Stimulated activated CD8-positive, alpha-beta memory T cell treated with anti-CD3 and anti-CD28 coated beads, Interleukin-7, amount 100 ng/mL, for 1 hour (primary cell): ENCODE results near the gene FHIT.

Source experiments
- DNase-seq, 2 donors: peaks; one replicate each; pipeline ENCODE4 v3.0.0-alpha.2; 2020; ENCODE audit warnings: low read depth in 2 of 2

Gene FHIT

DNA sequence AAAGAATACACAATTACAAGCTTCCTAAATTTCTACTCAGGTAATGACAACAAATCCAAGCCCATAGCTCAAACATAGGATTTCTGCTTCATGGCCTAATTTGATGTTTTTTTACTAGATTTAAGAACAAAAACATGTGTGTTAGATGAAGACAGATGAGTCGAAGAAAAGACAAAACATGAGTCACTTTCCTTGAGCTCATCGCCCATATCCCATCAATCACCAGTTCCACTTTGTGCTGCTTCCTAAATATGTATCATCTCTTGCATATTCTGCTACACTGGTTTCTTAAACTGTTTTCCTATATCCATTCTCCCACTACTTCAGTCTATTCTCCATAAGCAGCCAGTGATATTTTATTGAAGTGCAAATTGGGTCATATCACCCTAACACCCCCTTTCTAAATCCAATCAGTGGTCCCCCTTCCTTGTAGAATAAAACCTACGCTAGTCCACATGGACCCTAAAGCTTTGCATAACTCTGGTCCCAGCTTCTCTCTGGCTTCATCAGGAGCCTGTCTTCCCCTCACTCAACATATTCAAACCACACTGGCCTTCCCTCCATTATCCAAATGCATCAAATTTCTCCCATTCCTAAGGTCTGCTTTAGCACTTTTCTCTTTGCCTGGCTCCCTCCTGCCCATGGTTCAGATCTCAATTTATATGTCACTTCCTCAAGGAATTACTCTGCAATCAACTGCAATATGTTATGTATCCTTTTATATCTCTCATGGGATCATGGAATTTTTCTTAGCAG lies 1033.9 kb downstream of the FHIT start:
- no peak for DNase-seq

DNA sequence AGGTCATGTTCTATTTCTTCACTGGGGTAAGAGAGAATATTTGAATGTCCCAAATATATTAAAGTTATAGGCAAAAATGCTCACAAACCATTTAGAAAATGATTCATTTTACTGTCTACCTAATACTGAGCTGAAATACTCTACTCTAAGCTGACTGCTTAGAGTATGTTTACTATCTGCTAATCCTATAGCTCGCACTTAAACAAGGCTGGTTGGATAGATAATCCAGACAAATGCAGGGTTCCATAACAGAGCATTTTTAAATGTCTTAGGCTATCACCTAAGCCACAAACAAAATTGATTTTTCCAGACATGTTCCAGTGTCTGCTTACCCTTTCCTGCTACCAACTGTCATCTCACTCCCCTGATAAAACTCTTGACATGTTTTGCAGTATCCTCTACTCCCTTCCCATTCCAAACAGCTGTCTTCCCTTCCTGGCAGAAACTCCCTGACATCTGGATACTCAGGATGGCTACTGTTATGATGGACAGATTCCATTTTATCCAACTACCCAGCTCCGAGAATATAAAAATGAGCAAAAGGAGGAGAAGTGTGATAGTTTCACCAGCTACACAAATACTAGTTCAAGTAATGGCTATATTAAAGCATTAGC lies 1034.7 kb downstream of the FHIT start:
- DNase-seq: no peak

DNA sequence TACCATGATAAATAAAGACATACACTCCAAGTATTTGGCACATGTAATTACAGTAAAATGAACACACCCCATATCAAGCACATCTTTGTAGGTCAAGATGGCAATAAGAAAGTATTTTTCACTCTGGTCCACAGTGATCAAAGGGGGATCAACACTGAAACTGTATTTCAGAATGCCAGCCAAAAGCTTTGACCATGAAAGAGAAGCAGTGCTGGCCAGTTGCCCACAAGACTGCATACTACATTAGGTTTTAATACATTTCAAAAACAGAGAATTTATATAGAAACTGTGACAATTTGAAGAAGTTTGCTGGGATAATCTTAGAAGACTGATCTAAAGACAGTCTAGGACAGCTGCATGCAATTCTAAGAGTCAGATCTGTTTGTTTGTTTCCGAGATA lies 1035.3 kb downstream of the FHIT start:
- DNase-seq: no peak

DNA sequence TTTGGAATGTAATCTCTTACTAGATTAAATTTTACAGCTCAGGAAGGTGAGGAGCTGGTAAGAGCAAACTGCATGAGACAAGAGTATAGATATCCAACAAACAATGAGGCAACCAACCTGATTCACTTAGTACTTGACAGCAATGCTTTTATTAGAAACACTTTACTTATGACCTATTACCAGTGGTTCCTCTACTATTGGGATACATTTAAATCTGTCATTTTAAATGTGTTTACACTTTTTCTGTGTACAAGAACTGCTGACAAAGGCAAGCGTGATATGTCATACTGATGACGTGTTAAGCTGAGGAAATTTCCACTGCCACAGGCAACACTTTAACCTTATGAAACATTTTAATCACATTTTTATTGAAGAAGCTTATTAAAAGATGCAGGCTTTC lies 1043.3 kb downstream of the FHIT start:
- DNase-seq: no peak

DNA sequence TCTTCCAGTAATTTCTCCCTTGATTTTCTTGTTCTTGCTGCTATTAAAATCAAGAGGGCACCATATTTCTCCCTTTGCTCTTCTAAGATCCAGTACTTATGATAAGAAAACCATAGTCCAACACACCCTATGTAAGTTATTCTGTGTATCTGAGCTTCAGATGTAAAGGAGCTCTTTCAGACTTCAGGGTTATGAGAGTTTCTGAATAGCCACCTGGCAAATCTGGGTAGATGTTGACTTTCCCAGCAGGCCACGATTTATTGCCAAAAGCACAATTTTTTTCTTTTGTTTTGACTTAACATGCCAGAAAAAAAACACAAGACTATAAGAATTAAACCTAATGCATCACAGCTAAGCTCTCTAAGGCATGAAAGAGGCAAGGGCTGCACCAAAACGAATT lies 1045.0 kb downstream of the FHIT start:
- DNase-seq: no peak

DNA sequence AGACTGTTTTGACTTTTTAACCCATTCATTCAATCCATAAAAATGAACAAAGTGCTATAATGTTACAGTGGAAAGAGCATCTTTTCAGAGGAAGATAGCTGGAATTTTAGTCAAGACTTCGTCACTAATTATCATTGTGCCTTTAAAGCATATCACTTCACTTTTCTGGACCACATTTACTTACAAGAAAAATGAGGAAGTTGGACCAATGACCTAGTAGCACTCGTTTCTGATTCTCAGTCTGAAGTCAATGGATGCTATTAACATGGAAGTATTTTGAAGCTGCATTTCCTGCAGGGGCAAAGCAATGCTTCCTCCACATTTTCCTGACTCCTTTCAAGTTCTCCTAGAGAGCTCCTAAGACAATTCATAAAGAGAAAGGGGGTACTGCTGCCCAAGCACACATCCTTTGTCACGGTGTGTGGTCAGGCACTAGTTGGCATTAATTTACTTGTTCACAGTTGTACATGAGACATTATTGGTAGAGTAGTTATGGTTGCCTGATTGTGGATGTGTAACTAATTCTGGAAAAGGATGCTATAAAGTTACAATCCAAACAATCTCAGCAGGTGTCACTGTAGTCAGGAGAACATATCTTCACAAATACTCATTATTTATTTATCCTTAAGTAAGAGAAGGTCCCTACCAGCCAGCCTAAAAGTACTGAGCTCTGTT lies 1049.1 kb downstream of the FHIT start:
- DNase-seq: no peak

DNA sequence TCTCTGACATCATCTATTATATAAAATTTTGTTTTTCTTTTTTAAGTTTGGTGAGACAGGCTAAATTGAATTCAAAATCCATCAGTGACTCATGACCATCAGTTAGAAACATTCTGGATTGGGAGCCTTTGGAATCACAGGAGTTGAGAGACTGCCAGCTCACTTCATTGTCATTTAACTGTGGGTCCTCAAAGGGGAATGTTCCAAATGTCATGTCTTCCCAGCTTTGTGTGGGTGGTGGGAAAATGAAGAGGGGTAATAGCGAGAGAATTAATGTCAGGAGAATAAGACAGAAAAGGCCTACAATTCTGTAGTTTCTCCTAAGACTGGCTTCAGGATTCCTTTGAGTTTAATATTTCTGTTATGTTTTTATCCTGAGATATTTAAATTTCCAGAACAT lies 1051.9 kb downstream of the FHIT start:
- no peak for DNase-seq

DNA sequence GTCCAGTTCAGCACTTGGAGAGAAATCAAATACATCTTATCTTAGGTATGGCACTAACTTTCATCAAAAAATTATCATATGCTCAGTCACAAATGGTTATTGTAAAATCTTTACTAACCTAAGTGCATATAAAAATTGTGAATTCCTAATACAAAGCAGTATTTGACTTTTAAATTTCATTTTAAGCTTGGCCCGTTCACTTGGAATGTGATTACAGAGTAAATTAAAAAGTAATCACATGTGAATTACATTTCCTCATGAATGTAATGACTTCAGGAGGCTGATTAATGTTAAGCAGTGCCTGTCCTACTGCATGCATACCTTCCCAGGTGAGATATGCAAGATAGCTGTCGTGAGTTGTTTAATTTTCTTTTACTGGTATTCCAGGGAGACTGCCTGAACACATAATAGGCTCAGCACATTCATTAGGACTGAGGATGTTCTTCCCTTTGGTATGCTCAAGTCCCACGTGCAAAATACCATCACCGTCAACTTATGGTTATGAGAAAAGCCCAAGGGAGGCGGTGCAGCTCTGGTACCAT lies 1053.0 kb downstream of the FHIT start:
- DNase-seq: no peak

DNA sequence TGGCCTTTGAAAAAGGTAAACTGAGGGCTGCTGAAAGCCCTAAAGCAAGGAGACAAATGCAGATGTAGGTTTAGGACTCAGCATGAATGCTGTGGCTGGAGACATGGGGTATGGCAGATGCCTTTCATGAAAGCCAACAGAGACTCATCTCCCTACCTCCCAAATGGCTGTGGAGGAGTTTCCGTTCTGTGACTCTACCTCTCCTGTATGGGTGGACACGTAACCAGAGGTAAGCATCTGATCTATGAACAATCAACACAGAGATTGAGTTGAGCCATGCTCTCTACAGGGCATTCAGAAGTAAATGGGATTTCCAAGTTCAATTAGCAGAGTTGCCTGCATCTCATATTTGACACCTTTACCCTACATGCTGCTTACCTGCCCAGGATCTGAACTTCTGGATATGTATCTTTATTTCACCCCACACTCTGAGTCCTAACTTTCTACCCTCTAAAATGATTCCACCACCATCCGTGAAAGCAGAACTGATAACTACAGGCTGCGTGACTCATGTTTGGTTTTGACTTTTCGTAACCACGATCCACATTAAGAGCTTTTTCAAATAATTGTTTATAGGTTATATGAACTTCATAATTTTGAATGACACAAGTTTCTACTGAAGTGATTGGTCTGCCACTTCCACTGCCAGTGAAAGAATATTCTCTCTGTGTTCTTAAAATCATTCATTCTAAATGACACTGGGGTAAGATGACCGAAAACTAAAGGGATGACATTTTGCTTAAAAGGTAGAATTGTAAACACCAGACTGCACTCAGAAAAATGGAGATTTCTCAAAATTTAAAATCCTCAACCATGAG lies 1058.7 kb downstream of the FHIT start:
- no peak for DNase-seq

DNA sequence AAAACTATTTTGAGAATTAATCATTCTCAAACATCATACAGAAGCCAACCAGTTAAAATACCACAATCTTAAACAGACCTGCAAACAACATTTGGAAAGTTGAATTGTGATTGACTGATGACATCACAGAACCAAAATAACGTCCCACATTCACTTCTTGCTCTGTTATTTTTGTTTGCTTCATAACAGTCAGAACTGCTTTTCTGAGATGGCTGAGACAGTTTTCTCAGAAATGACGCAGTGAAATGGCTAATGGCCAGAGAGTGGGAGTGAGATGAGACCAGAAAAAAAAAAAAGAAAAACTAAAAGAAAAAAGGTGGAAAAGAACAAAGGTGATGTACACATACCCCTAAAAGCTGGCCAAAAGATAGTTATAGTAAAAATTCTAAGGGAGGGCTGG lies 1061.2 kb downstream of the FHIT start:
- DNase-seq: no peak

DNA sequence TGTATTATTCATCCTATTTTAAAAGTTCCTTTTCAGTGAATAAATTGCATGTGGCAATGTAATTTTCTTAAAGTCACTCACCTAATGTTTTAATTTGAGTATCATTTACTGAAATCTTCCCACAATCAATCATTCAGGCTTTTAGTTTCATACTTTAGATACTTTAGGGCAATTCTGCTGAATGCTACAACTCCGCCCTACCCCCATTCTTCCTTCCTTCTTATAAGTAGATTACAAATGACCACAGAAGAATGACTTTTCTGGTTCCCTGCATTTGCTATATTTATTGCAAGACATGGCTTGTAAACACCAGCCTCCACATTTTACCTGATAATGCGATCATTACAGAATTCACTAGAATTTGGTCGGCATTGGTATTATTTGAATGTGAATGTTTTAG lies 1061.9 kb downstream of the FHIT start:
- no peak for DNase-seq

DNA sequence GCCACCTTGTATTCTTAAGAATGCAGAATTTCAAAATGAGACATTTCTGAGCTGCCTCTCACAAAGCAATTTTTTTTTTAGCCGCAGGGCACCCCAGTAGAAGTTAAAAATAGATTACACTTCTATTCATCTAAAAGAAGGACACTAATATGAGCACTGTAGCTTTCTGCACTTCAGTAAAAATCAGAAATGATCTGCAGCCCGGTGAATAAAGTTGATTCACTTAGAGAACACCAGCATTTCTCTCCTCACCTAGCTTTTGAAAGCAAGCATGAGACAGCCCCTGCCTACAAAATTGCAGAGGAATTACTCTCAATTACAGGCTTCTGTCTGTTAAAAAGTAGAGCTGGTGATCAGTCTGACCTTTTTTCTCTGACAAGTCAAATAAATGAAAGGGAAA lies 1062.4 kb downstream of the FHIT start:
- no peak for DNase-seq

DNA sequence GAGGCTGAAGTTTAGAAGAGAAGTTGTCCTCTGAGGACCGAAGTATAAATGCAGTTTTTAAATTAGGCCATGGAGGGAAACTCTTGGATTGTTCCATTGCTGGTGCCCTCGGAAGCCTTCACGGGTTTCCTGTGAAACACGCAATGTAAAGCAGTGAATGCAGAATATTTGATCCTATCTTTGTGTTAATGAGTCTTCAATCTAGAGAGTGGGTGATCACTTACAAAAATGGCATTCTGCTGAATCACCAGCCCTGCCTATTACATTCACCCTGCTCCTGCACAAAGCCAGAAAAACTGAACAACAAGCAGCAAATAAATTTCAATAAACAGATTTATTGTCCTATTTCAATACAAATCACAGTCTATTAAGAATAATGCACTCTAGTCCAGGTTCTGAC lies 1063.9 kb downstream of the FHIT start:
- DNase-seq: no peak

DNA sequence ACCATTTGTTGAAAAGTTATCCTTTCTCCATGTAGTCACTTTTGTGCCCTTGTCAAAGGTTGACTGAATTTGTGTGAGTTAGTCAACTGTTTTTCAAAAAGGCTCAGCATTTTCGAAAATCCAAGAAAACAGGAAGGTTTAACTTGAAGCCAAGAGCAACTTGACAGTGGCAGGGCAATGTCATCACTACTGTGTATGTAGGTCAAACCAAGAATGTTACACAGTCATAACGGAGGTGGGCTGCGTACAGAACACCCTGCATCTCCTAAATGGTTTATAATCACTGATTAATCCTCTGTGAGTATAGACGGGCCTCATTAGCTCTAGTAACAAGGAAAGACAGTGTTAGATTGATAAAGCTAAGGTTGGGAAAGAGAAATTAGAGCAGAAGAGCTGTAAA lies 1064.9 kb downstream of the FHIT start:
- no peak for DNase-seq

DNA sequence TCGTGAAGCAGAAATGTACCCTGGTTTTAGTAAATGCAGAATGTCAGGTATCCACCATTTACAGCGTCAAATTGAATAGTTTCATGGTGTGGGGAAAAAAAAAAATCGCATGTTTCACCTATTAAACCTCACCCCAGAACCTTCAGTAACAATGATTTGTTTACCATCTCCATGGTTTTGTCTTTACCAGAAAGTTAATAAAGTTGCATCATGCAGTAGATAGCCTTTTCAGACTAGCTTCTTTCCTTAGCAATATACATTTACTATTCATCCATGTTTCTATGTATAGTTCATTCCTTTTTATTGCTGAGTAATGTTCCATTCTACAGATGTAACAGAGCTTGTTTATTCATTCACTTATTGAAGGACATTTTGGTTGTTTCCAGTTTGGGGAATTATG lies 1066.1 kb downstream of the FHIT start:
- DNase-seq: no peak

DNA sequence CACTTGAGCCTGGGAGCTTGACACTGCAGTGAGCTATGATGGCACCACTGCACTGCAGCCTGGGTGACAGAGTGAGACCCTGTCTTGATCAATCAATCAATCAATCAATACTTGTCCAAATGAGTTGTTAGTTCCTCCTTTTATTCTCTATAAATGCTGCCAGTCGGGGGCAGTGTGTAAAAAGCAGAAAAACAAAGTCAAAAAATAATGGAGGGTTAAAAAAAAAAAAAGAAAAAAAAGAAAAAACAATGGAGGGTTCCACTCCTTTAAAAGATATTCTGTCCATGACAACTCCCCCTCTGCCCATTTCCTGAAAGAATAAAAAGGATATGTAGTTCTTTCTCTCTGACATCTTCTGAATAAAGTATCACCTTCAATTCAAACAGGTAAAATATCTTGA lies 1068.6 kb downstream of the FHIT start:
- no peak for DNase-seq

DNA sequence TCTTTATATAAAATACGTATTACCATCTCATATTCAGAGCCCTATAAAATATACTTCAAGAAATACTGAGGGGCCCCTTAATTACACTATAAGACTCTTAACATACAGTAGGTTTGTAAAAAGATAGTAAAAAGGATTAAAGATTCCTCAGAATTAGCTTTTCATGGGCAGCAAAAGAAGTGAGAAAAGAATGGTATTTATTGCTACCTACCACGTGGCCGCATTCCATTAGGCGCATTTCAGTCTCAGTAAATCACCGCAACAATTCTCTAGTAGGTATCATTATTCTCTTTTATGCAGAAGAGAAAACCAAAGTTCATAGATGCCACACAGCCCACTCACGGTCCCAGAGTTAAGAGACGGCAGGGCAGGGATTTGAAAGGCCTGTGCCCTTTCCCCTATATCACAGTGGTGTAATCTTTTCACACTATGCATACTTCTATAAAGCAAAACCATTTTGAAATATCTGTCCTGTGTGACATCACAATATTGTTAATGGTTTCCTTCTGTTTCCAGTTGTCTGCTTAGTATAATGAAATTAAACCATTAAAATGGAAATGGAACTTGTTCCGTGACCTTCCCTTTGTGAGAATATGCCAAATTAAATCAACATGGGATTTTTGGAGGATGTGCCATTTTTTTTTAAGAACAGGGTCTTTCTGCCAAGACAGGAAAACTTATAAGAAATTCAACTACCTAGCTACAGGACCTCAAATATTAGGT lies 1072.2 kb downstream of the FHIT start:
- DNase-seq: no peak

DNA sequence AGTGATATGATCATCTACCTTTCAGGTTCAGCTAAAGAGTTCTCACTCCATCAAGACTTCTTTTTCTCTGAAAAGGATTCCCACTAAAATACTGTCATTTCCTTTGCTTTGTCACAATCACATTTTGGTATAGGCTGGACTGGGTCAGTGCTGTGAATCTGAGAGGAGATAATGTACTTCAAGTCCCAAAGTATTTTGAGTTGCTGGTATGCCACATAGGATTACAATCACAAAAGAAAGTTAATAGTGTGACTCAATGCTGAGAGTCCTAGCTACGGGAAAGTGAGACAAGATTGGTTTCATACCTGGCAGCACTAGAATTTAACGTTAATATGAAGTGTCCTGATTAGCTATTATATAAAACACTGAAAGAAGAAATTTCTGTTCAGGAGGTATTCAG lies 1073.5 kb downstream of the FHIT start:
- DNase-seq: no peak

DNA sequence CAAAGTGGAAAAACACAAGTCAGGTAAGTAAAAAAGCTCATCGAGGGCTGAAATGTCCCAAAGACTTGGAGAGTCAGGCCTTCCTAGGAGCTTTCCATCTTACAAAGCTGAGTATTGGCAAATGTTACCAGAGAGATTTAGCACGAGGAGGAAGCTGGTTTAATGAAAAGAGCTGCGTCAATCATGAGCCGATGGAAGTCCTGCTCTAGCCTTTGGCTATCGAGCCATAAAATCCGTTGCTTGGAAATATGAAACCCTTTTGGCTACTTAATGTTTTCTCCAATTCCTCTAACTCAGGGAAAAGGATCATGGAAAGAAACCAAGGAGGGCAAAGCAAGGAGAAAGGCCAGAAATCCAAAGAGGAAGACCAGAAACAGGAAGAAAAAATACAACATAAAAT lies 1074.6 kb downstream of the FHIT start:
- DNase-seq: no peak

DNA sequence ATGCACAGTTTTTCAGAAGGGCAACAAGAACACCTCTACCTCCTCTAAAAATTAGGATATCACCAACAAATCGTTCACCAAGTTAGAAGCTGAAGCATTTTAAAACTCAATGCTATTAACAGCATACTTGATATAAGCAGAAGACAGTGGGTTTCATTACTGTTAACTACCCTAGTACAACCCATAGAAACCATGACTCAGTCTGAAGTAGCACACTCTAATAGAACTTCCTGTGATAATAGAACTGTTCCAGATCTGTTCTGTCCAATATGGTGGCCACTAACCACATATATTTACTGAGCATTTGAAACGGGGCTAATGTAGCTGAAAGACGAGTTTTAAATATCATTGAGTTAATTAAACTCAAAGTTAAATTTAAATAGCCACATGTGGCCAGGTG lies 1075.6 kb downstream of the FHIT start:
- DNase-seq: no peak

DNA sequence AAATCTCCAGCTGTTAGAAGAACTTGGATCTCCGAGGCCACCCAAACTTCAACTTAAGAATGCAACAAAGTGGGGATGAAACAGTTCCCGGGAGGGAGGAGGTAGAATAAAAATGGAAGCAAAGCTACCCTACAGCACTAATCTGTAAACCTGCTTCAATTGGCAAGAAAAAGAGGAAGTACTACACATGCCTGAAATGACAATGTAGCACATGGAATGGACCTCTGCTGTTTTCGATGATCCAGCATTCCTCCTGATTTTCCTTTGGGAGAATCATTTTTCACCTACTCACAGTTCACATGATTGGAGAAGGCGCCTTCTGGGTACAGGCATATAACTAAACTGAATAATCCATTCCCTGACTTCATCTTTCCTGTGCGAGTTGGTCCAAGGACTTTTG lies 1081.5 kb downstream of the FHIT start:
- no peak for DNase-seq

DNA sequence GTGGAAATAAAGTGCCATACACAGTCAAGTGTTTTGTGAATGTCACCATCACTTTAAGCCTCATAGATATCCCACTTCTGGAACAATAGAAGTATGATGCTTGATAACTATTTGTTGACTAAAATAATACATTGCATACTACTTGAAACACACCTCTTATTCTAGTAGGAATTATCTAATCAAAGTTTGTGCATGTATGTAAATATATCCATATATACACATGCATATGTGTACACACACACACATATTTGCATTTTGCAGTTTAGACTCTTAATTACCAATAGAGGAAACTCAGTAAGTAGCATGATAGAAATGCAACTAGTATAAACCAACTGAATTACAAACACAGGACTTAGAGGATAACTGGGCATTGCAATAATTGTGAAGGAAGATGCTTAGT lies 1084.1 kb downstream of the FHIT start:
- no peak for DNase-seq
